ENCODE measurements around the gene NFIA.

NFIA gene

GRCh38 chr1:61131716-61132115, 49.4 kb downstream of the NFIA start:
- TF ChIP-seq POLR2AphosphoS5 (IDR thresholded peaks at IDR 0.05; ENCODE audit: low read depth, low read length) (no peak), SPI1 (IDR thresholded peaks at IDR 0.05; ENCODE audit: low read depth, low read length) (no peak), TAF1 (IDR thresholded peaks at IDR 0.05; ENCODE audit: low read depth, low read length) (no peak), POU2F2 (IDR thresholded peaks at IDR 0.05; ENCODE audit: low read depth, low read length) (no peak), POLR2A (IDR thresholded peaks at IDR 0.05; ENCODE audit: low read depth, low read length) (no peak), PAX5 (IDR thresholded peaks at IDR 0.05; ENCODE audit: insufficient read depth, low read length, severe bottlenecking) (no peak)
- FAIRE-seq (no peak), DNase-seq (ENCODE audit: insufficient read length, low spot score) (no peak)

DNA sequence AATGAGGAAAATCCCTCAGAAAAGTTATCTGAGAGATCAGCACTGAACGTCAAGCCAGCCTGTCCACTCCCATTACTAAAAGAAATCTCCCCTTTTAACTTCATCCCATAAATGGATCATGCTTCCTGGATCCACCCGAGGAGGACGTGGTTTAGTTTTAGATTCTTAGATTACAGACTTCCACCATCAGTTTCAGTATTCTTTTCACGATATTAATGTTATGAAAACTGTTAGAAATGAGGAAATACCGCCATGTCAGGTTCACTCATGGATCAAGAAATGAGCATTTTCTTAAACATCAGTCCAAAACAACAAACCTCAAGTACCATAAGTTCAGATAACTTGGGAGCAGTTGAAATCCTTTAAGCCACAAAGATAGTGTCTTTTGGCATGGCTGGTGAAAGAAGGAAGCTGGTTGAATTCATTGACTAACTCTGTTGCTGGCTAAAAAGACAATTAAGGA, 49.8 kb downstream of the NFIA start:
- TF ChIP-seq PAX5 (IDR thresholded peaks at IDR 0.05; ENCODE audit: insufficient read depth, low read length, severe bottlenecking) (no peak), POLR2A (IDR thresholded peaks at IDR 0.05; ENCODE audit: low read depth, low read length) (no peak), TAF1 (IDR thresholded peaks at IDR 0.05; ENCODE audit: low read depth, low read length) (no peak), SPI1 (IDR thresholded peaks at IDR 0.05; ENCODE audit: low read depth, low read length) (no peak), POU2F2 (IDR thresholded peaks at IDR 0.05; ENCODE audit: low read depth, low read length) (no peak), POLR2AphosphoS5 (IDR thresholded peaks at IDR 0.05; ENCODE audit: low read depth, low read length) (no peak)
- no peak for FAIRE-seq
- DNase-seq (ENCODE audit: insufficient read length, low spot score) = no peak

- DNase-seq (ENCODE audit: insufficient read length, low spot score) (no peak), FAIRE-seq (no peak)
- no peak for TF ChIP-seq PAX5 (IDR thresholded peaks at IDR 0.05; ENCODE audit: insufficient read depth, low read length, severe bottlenecking)
- TF ChIP-seq TAF1 (IDR thresholded peaks at IDR 0.05; ENCODE audit: low read depth, low read length) = no peak
- TF ChIP-seq POLR2A (IDR thresholded peaks at IDR 0.05; ENCODE audit: low read depth, low read length) = no peak
- TF ChIP-seq POLR2AphosphoS5 (IDR thresholded peaks at IDR 0.05; ENCODE audit: low read depth, low read length) = no peak
These were observed 50.4 kb downstream of the NFIA start for GRCh38 chr1:61132645-61133334.

DNA sequence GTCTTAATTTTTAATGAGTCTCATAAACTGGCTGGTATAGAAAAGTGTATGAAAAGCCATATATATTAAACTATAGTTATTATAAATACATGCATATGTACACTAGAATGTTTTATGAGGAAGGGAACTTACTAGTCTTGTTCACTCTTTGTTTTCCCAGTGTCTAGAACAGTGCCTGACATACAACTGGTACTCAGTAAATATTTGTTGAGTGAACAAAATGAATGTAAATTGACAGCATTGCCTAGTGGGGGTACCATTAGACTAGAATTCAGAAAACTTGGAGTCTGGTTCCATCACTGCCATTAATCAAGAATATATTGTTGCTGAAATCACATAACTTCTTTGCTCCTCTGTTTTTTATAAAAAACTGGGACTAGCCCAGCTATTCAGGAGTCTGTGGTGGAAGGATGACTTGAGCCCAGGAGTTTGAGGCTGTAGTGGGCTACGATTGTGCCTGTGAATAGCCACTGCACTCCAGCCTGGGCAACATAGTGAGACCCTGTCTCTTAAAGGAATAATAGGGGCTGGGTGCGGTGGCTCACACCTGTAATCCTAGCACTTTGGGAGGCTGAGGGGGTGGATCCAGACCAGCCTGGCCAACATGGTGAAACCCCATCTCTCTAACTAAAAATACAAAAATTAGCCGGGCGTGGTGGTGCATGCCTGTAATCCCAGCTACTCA, 51.1 kb downstream of the NFIA start:
- TF ChIP-seq PAX5 (IDR thresholded peaks at IDR 0.05; ENCODE audit: insufficient read depth, low read length, severe bottlenecking) (no peak), POLR2AphosphoS5 (IDR thresholded peaks at IDR 0.05; ENCODE audit: low read depth, low read length) (no peak), POU2F2 (IDR thresholded peaks at IDR 0.05; ENCODE audit: low read depth, low read length) (no peak), POLR2A (IDR thresholded peaks at IDR 0.05; ENCODE audit: low read depth, low read length) (no peak), TAF1 (IDR thresholded peaks at IDR 0.05; ENCODE audit: low read depth, low read length) (no peak), SPI1 (IDR thresholded peaks at IDR 0.05; ENCODE audit: low read depth, low read length) (no peak)
- no peak for DNase-seq (ENCODE audit: insufficient read length, low spot score)
- no peak for FAIRE-seq

DNA sequence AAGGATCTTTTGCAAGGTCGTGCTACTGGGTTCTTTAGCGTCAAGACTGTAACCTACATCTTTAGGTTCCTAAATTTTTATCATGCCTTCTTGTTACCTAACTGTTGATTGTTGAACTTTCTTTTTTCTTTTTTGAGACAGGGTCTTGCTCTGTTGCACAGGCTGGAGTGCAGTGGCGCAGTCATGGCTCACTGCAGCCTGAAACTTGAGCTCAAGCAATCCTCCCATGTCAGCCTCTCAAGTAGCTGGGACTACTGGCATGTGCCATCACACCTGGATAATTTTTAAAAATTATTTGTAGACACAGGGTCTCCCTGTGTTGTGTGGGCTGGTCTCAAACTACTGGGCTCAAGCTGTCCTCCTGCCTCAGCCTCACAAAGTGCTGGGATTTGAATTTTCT, 52.9 kb downstream of the NFIA start:
- no peak for DNase-seq (ENCODE audit: insufficient read length, low spot score)
- no peak for TF ChIP-seq POU2F2 (IDR thresholded peaks at IDR 0.05; ENCODE audit: low read depth, low read length)
- no peak for TF ChIP-seq POLR2AphosphoS5 (IDR thresholded peaks at IDR 0.05; ENCODE audit: low read depth, low read length)
- TF ChIP-seq SPI1 (IDR thresholded peaks at IDR 0.05; ENCODE audit: low read depth, low read length) = no peak
- TF ChIP-seq POLR2A (IDR thresholded peaks at IDR 0.05; ENCODE audit: low read depth, low read length) = no peak
- TF ChIP-seq TAF1 (IDR thresholded peaks at IDR 0.05; ENCODE audit: low read depth, low read length) = no peak
- no peak for TF ChIP-seq PAX5 (IDR thresholded peaks at IDR 0.05; ENCODE audit: insufficient read depth, low read length, severe bottlenecking)

DNA sequence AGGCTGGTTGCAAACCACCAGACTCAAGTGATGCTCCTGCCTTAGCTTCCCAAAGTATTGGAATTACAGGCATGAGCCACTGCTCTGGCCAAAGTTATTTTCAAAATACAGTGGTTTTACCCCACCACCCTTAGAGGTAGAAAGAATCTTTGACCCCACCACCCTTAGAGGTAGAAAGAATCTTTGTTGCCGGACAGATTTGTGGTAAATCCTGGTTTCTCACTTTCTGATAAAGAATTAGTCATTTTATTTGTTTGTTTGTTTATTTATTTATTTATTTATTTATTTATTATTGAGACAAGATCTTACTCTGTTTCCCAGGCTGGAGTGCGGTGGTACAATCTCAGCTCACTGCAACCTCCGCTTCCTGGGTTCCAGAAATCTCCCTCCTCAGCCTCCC, 55.9 kb downstream of the NFIA start:
- TF ChIP-seq POU2F2 (IDR thresholded peaks at IDR 0.05; ENCODE audit: low read depth, low read length) (no peak), POLR2A (IDR thresholded peaks at IDR 0.05; ENCODE audit: low read depth, low read length) (no peak), TAF1 (IDR thresholded peaks at IDR 0.05; ENCODE audit: low read depth, low read length) (no peak), PAX5 (IDR thresholded peaks at IDR 0.05; ENCODE audit: insufficient read depth, low read length, severe bottlenecking) (no peak), POLR2AphosphoS5 (IDR thresholded peaks at IDR 0.05; ENCODE audit: low read depth, low read length) (no peak), SPI1 (IDR thresholded peaks at IDR 0.05; ENCODE audit: low read depth, low read length) (no peak)
- DNase-seq (ENCODE audit: insufficient read length, low spot score) (no peak), FAIRE-seq (no peak)

More for the DNA sequence above, 52.9 kb downstream of the NFIA start:
- FAIRE-seq = no peak

DNA sequence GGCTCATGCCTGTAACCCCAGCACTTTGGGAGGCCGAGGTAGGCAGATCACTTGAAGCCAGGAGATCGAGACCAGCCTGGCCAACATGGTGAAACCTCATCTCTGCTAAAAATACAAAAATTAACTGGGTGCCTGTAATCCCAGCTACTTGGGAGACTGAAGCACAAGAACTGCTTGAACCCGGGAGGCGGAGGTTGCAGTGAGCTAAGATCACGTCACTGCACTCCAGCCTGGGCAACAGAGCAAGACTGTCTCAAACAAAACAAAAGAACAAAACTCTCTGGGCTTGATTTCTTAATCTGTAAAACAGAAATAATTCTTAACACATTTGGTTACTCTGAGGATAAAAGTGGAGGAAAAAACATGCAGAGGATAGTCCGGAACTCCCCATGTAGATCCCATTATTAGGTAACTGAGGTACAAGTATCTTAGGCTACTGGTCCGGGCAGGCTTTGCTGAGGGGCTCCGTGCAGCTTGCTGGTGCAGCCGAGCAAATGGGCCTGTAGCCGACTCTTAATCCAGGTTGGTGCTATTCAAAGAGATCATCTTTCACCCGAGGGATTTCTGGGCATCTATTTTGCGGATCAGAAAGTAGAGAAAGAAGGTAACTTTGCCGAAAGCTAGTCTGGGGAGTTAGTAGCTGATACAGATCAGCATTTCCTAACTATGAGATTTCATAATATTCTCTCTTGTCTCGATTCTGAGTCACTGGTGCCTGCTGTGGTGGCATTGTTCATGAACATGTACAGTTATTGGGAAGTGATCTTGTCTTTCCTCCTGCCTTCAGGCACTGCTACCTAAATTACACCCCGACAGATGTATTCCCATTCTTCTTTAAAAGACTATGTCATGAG, 56.8 kb downstream of the NFIA start:
- TF ChIP-seq POLR2A (IDR thresholded peaks at IDR 0.05; ENCODE audit: low read depth, low read length) (no peak), POU2F2 (IDR thresholded peaks at IDR 0.05; ENCODE audit: low read depth, low read length) (no peak), POLR2AphosphoS5 (IDR thresholded peaks at IDR 0.05; ENCODE audit: low read depth, low read length) (no peak), PAX5 (IDR thresholded peaks at IDR 0.05; ENCODE audit: insufficient read depth, low read length, severe bottlenecking) (no peak), TAF1 (IDR thresholded peaks at IDR 0.05; ENCODE audit: low read depth, low read length) (no peak), SPI1 (IDR thresholded peaks at IDR 0.05; ENCODE audit: low read depth, low read length) (no peak)
- DNase-seq (ENCODE audit: insufficient read length, low spot score) = no peak
- no peak for FAIRE-seq

GRCh38 chr1:61139775-61140549, 57.6 kb downstream of the NFIA start:
- TF ChIP-seq SPI1 (IDR thresholded peaks at IDR 0.05; ENCODE audit: low read depth, low read length) (no peak), POLR2AphosphoS5 (IDR thresholded peaks at IDR 0.05; ENCODE audit: low read depth, low read length) (no peak), PAX5 (IDR thresholded peaks at IDR 0.05; ENCODE audit: insufficient read depth, low read length, severe bottlenecking) (no peak), POLR2A (IDR thresholded peaks at IDR 0.05; ENCODE audit: low read depth, low read length) (no peak), TAF1 (IDR thresholded peaks at IDR 0.05; ENCODE audit: low read depth, low read length) (no peak), POU2F2 (IDR thresholded peaks at IDR 0.05; ENCODE audit: low read depth, low read length) (no peak)
- no peak for DNase-seq (ENCODE audit: insufficient read length, low spot score)
- no peak for FAIRE-seq

Data from GM12891 (cell line).